H9 (cell line): Measurements from ENCODE around the gene PLPP2. TPM values are rescaled to one million over a fixed set of nuclear protein-coding genes. Genes with fewer than 3 reads are reported as not detected.

Experiments
- DNase-seq: peaks from one replicate; pipeline ENCODE4 v3.0.0-alpha.2; 2017
- H2AFZ ChIP-seq: one replicate; pipeline ENCODE4 v1.6.1; 2013; ENCODE audit warnings: mild to moderate bottlenecking, low read length, control low read depth, moderate library complexity
- H2AK5ac ChIP-seq: 2 replicates; pipeline ENCODE4 v1.6.1; 2013; ENCODE audit warnings: low read length, control low read depth, mixed read lengths; ENCODE audit not compliant: insufficient read length
- H2BK120ac ChIP-seq: one replicate; pipeline ENCODE4 v1.6.1; 2013; ENCODE audit warnings: low read depth, mild to moderate bottlenecking, low read length, control low read depth, inconsistent platforms; ENCODE audit not compliant: poor library complexity, severe bottlenecking
- H2BK12ac ChIP-seq: 2 replicates; pipeline ENCODE4 v1.6.1; 2013; ENCODE audit warnings: low read length, control low read depth, mixed read lengths, low read depth; ENCODE audit not compliant: insufficient read length
- H2BK15ac ChIP-seq: 2 replicates; pipeline ENCODE4 v1.6.1; 2013; ENCODE audit warnings: low read depth, low read length, control low read depth
- H2BK20ac ChIP-seq: one replicate; pipeline ENCODE4 v1.6.1; 2013; ENCODE audit warnings: low read depth, mild to moderate bottlenecking, low read length, control low read depth, inconsistent platforms; ENCODE audit not compliant: poor library complexity, severe bottlenecking
- H2BK5ac ChIP-seq: 2 replicates; pipeline ENCODE4 v1.6.1; 2013; ENCODE audit warnings: low read length, control low read depth, mixed read lengths; ENCODE audit not compliant: insufficient read length
- H3K14ac ChIP-seq: 2 replicates; pipeline ENCODE4 v1.6.1; 2013; ENCODE audit warnings: low read length, control low read depth; ENCODE audit not compliant: insufficient read depth
- H3K18ac ChIP-seq: 2 replicates; pipeline ENCODE4 v1.6.1; 2013; ENCODE audit warnings: low read depth, mild to moderate bottlenecking, mixed read lengths, low read length, control low read depth; ENCODE audit not compliant: insufficient read length
- H3K23ac ChIP-seq: 2 replicates; pipeline ENCODE4 v1.6.1; 2013; ENCODE audit warnings: low read length, control low read depth, mixed read lengths, low read depth; ENCODE audit not compliant: insufficient read length
- H3K23me2 ChIP-seq: 2 replicates; pipeline ENCODE4 v1.6.1; 2013; ENCODE audit warnings: low read depth, mild to moderate bottlenecking, mixed read lengths, low read length, control low read depth; ENCODE audit not compliant: insufficient read length, poor library complexity, severe bottlenecking
- H3K27ac ChIP-seq: 2 replicates; pipeline ENCODE4 v1.5.1; 2013; ENCODE audit warnings: low read length, control low read depth, mixed read lengths, low read depth; ENCODE audit not compliant: insufficient read length
- H3K27me3 ChIP-seq: 2 replicates; pipeline ENCODE4 v1.6.1; 2013; ENCODE audit warnings: low read length, control low read depth, inconsistent platforms; ENCODE audit not compliant: insufficient read depth
- H3K4ac ChIP-seq: 2 replicates; pipeline ENCODE4 v1.6.1; 2013; ENCODE audit warnings: low read depth, mild to moderate bottlenecking, control low read depth, inconsistent platforms, low read length, moderate library complexity
- H3K4me1 ChIP-seq: 2 replicates; pipeline ENCODE4 v1.6.1; 2013; ENCODE audit warnings: low read length, control low read depth, inconsistent platforms; ENCODE audit not compliant: insufficient read depth
- H3K4me2 ChIP-seq: 2 replicates; pipeline ENCODE4 v1.6.1; 2013; ENCODE audit warnings: low read length, control low read depth, mixed read lengths; ENCODE audit not compliant: insufficient read length, insufficient read depth
- H3K56ac ChIP-seq: 2 replicates; pipeline ENCODE4 v1.6.1; 2013; ENCODE audit warnings: low read depth, mild to moderate bottlenecking, mixed read lengths, low read length, control low read depth; ENCODE audit not compliant: insufficient read length
- H3K79me1 ChIP-seq: 2 replicates; pipeline ENCODE4 v1.6.1; 2013; ENCODE audit warnings: low read depth, mild to moderate bottlenecking, moderate library complexity, low read length, control low read depth, inconsistent platforms; ENCODE audit not compliant: insufficient read depth, poor library complexity, severe bottlenecking
- H3K79me2 ChIP-seq: 2 replicates; pipeline ENCODE4 v1.6.1; 2013; ENCODE audit warnings: low read length, control low read depth, inconsistent platforms; ENCODE audit not compliant: insufficient read depth
- H3K9ac ChIP-seq: 2 replicates; pipeline ENCODE4 v1.6.1; 2013; ENCODE audit warnings: low read length, control low read depth, mixed read lengths; ENCODE audit not compliant: insufficient read length; ENCODE audit errors: extremely low read depth
- H3K9me3 ChIP-seq: one replicate; pipeline ENCODE4 v1.6.1; 2013; ENCODE audit warnings: low read depth, low read length, inconsistent platforms; ENCODE audit not compliant: control insufficient read depth
- H3T11ph ChIP-seq: one replicate; pipeline ENCODE4 v1.6.1; 2013; ENCODE audit warnings: mild to moderate bottlenecking, low read length, control low read depth, inconsistent platforms
- H4K20me1 ChIP-seq: one replicate; pipeline ENCODE4 v1.6.1; 2013; ENCODE audit not compliant: control insufficient read depth, insufficient read length, insufficient read depth
- H4K5ac ChIP-seq: 2 replicates; pipeline ENCODE4 v1.6.1; 2013; ENCODE audit warnings: low read depth, mild to moderate bottlenecking, mixed read lengths, low read length, control low read depth; ENCODE audit not compliant: insufficient read length
- H4K8ac ChIP-seq: replicated peaks from 2 replicates; pipeline ENCODE4 v1.6.1; 2013; ENCODE audit warnings: low read length, control low read depth, mixed read lengths, low read depth; ENCODE audit not compliant: insufficient read length
- H4K91ac ChIP-seq: 2 replicates; pipeline ENCODE4 v1.6.1; 2013; ENCODE audit warnings: low read depth, mild to moderate bottlenecking, moderate library complexity, mixed read lengths, low read length, control low read depth; ENCODE audit not compliant: insufficient read length
- H3K27ac Mint-ChIP-seq, 3 experiments: 2 replicates in 2 of 3; 3 replicates in 1 of 3; pipeline ENCODE4 v1.8.0; 2020 to 2021; ENCODE audit warnings: mixed read lengths in 3 of 3, mild to moderate bottlenecking in 1 of 3, moderate library complexity in 1 of 3
- H3K27me3 Mint-ChIP-seq: 2 replicates; pipeline ENCODE4 v1.8.0; 2021; ENCODE audit warnings: low read depth, mild to moderate bottlenecking, moderate library complexity, mixed read lengths
- H3K36me3 Mint-ChIP-seq, 3 experiments: 2 replicates in 2 of 3; 3 replicates in 1 of 3; pipeline ENCODE4 v1.8.0; 2020 to 2021; ENCODE audit warnings: low read depth in 3 of 3, mixed read lengths in 3 of 3; ENCODE audit not compliant: insufficient read depth in 1 of 3
- H3K4me1 Mint-ChIP-seq, 2 experiments: 2 replicates each; pipeline ENCODE4 v1.8.0; 2020; ENCODE audit warnings: mixed read lengths in 2 of 2
- H3K4me3 Mint-ChIP-seq, 2 experiments: 2 replicates in 1 of 2; 3 replicates in 1 of 2; pipeline ENCODE4 v1.8.0; 2020 to 2021; ENCODE audit warnings: mild to moderate bottlenecking in 2 of 2, mixed read lengths in 2 of 2, moderate library complexity in 1 of 2
- H3K9me3 Mint-ChIP-seq, 2 experiments: 2 replicates in 1 of 2; 3 replicates in 1 of 2; pipeline ENCODE4 v1.8.0; 2020; ENCODE audit warnings: mild to moderate bottlenecking in 2 of 2, mixed read lengths in 2 of 2, moderate library complexity in 1 of 2
- WGBS: extraction: QIAGEN DNeasy Blood & Tissue Kit; methylation state at CpG from one replicate; pipeline ENCODE4 v1.1.7; 2013; ENCODE audit warnings: missing lambda C conversion rate, low lambda C conversion rate, mixed read lengths; ENCODE audit not compliant: insufficient read length; ENCODE audit errors: extremely low coverage; 5-methylcytosine and 5-hydroxymethylcytosine counted together
- total RNA-seq: library from RNA; stranded (reverse); gene quantifications from 2 replicates; pipeline ENCODE4 v1.2.1, GENCODE V29; 2021
- TF ChIP-seq, protein P1 (sequence below): fragments of 200-600 bp; sonication (generic); conservative IDR thresholded peaks from 3 replicates; pipeline ENCODE4 v1.8.0; 2021; ENCODE audit warnings: antibody characterized with exemption, mild to moderate bottlenecking

Gene PLPP2
- total RNA-seq, 1 experiment from 2014 or later, result 143 TPM

DNA sequence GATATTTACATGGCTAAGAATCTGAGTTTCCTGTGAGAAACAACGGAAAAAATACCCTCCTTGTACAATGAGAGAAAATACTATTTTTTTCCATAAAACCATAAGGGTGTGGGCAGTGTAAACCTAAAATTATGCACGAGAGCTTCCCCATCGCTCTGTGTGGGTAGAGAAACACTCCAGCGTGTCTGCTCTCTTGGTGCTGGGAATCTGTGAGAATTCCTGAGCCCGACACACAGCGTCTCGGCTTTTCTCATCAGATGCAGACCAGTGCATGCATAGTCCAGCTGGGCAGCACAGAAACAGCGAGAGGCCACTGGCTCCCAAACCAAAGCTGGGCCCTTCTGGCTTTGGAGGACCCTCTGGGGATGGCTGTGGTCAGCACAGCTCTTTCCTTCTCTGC lies 12.0 kb downstream of the PLPP2 start:
- no peak overlapping the region for H2BK20ac ChIP-seq
- no peaks in the 10 kb centered on the region for H3K23me2 ChIP-seq
- no peaks in the 10 kb centered on the region; the same call in 1 of the 2 replicates for H3K27me3 Mint-ChIP-seq
- no peak overlapping the region for H3K14ac ChIP-seq
- TF ChIP-seq, protein P1, sequence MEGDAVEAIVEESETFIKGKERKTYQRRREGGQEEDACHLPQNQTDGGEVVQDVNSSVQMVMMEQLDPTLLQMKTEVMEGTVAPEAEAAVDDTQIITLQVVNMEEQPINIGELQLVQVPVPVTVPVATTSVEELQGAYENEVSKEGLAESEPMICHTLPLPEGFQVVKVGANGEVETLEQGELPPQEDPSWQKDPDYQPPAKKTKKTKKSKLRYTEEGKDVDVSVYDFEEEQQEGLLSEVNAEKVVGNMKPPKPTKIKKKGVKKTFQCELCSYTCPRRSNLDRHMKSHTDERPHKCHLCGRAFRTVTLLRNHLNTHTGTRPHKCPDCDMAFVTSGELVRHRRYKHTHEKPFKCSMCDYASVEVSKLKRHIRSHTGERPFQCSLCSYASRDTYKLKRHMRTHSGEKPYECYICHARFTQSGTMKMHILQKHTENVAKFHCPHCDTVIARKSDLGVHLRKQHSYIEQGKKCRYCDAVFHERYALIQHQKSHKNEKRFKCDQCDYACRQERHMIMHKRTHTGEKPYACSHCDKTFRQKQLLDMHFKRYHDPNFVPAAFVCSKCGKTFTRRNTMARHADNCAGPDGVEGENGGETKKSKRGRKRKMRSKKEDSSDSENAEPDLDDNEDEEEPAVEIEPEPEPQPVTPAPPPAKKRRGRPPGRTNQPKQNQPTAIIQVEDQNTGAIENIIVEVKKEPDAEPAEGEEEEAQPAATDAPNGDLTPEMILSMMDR, result no peak
- no peak overlapping the region for H4K5ac ChIP-seq
- no peaks in the 10 kb centered on the region for H3K79me2 ChIP-seq
- peaks cover 5% of the 10 kb centered on the region for H3K4me1 ChIP-seq
- H3K9me3 Mint-ChIP-seq, result peaks cover 0 to 2% of the 10 kb centered on the region in 2 experiments; a peak in 2 of 5 replicates
- H2BK15ac ChIP-seq, result no peak overlapping the region
- peaks cover 15 to 56% (median 37%) of the 10 kb centered on the region in 3 experiments for H3K36me3 Mint-ChIP-seq
- no peak overlapping the region for H4K91ac ChIP-seq
- no peak overlapping the region for H2BK12ac ChIP-seq
- no peaks in the 10 kb centered on the region for H4K20me1 ChIP-seq
- peaks cover 14 to 29% of the 10 kb centered on the region in 2 experiments for H3K4me1 Mint-ChIP-seq
- no CpG with 5 or more reads among the region's 8 CpGs for WGBS
- no peak overlapping the region for H4K8ac ChIP-seq
- H3K23ac ChIP-seq, result no peak overlapping the region
- H3T11ph ChIP-seq, result no peak overlapping the region
- H3K4me3 Mint-ChIP-seq, result no peak overlapping the region
- H3K27ac Mint-ChIP-seq, result no peak overlapping the region
- H3K79me1 ChIP-seq, result no peaks in the 10 kb centered on the region
- H3K9ac ChIP-seq, result no peak overlapping the region
- H3K56ac ChIP-seq, result no peak overlapping the region
- H3K27ac ChIP-seq, result no peak overlapping the region
- no peaks in the 10 kb centered on the region for H3K9me3 ChIP-seq
- DNase-seq, result no peak
- no peak overlapping the region for H3K4ac ChIP-seq
- H2AFZ ChIP-seq, result no peak overlapping the region
- H2AK5ac ChIP-seq, result no peak overlapping the region
- H2BK120ac ChIP-seq, result no peak overlapping the region
- H2BK5ac ChIP-seq, result no peak overlapping the region
- H3K27me3 ChIP-seq, result no peaks in the 10 kb centered on the region
- H3K4me2 ChIP-seq, result no peak overlapping the region
- no peak overlapping the region for H3K18ac ChIP-seq
